ENCODE data around the gene TIGD6.

GRCh38 chr5:150021491-150022157 lies 21.2 kb upstream of the TIGD6 start:
- TF ChIP-seq CTCF (IDR thresholded peaks at IDR 0.05) (no peak), POLR2A (IDR thresholded peaks at IDR 0.05) (no peak)
